Left lung (tissue), 10 donors: ENCODE data around the gene ITGB3BP. TPM values are rescaled to one million over a fixed set of nuclear protein-coding genes. Genes with fewer than 3 reads are reported as not detected.

ENCODE experiments used
- ATAC-seq: fragments of 200-7000 bp; cut with Tn5 transposase; one replicate; pipeline ENCODE4 v1.9.1; 2020; ENCODE audit warnings: moderate library complexity
- DNase-seq, 4 donors: peaks; one replicate each; pipeline ENCODE4 v3.0.0-alpha.2; 2013 to 2020
- H3K27ac ChIP-seq, 2 donors: fragments of 200-600 bp; sonication (generic) in 1 of 2; one replicate each; pipeline versions ENCODE4 v1.5.0 to v1.8.0; 2020 to 2021
- H3K27me3 ChIP-seq, 2 donors: fragments of 200-600 bp; sonication (generic) in 1 of 2; one replicate each; pipeline versions ENCODE4 v1.5.0 to v1.8.0; 2020 to 2021
- H3K36me3 ChIP-seq, 2 donors: fragments of 200-600 bp; sonication (generic) in 1 of 2; one replicate each; pipeline versions ENCODE4 v1.5.0 to v1.8.0; 2020 to 2021
- H3K4me1 ChIP-seq, 2 donors: fragments of 200-600 bp; one replicate each; pipeline ENCODE4 v1.8.0; 2021
- H3K4me3 ChIP-seq, 2 donors: fragments of 200-600 bp; sonication (generic) in 1 of 2; one replicate each; pipeline versions ENCODE4 v1.5.0 to v1.8.0; 2020 to 2021; ENCODE audit warnings: mild to moderate bottlenecking in 1 of 2
- H3K9me3 ChIP-seq, 2 donors: fragments of 200-600 bp; sonication (generic) in 1 of 2; one replicate each; pipeline versions ENCODE4 v1.5.0 to v1.8.0; 2020 to 2021
- intact Hi-C, 2 donors: fragments of 100-400 bp; cut with DNase I; formaldehyde crosslinking; loops; one replicate each; pipeline versions ENCODE4 v1.11.2 to v1.14.2; 2022
- polyA plus RNA-seq, 6 donors: library from polyadenylated mRNA; unstranded; fragments of 120-200 nt; gene quantifications; one replicate each; pipeline ENCODE4 v1.2.1, GENCODE V29; 2013; ENCODE audit not compliant: insufficient read length in 6 of 6
- total RNA-seq, 2 donors: library from RNA; stranded (reverse); fragmentation: NEBNext Ultra II Directional; extraction: Animal tissue kit (Norgen Biotek cat#: 25700); gene quantifications; one replicate each; pipeline ENCODE4 v1.2.1, GENCODE V29; 2021
- TF ChIP-seq, protein P1 (sequence below), 2 donors: fragments of 200-600 bp; sonication (generic) in 1 of 2; IDR thresholded peaks; one replicate each; pipeline versions ENCODE4 v1.5.0 to v1.8.0; 2021; ENCODE audit warnings: antibody characterized with exemption in 2 of 2
- donor health status: DM: no; HTN: yes; CAD: no.
- donor health status: DM: no; HTN: no; CAD: no.

The ITGB3BP gene
- total and polyA plus RNA-seq, 8 donors = 16.6 to 75.8 (median 62.7) TPM

DNA sequence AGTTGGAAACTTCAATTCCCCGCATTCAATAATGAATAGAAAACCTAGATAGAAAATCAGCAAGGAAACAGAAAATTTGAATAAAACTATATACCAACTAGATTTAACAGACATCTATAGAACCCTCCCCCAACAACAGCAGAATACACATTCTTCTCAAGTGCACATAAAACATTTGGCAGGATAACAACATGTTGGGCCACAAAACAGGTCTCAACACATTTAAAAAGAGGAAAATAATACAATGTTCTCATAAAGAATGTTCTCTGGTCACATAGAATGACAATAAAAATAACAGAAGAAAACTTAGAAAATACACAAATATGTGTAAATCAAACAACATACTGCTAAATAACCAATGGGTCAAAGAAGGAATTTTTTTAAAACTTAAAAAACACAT, 24.9 kb downstream of the ITGB3BP start:
- Histone ChIP-seq H3K36me3 (no peaks in the 10 kb centered on the region), H3K4me3 (no peak overlapping the region), H3K4me1 (no peaks in the 10 kb centered on the region), H3K9me3 (no peaks in the 10 kb centered on the region), H3K27me3 (no peaks in the 10 kb centered on the region), H3K27ac (no peak overlapping the region)
- ATAC-seq = no peak
- TF ChIP-seq, protein P1, sequence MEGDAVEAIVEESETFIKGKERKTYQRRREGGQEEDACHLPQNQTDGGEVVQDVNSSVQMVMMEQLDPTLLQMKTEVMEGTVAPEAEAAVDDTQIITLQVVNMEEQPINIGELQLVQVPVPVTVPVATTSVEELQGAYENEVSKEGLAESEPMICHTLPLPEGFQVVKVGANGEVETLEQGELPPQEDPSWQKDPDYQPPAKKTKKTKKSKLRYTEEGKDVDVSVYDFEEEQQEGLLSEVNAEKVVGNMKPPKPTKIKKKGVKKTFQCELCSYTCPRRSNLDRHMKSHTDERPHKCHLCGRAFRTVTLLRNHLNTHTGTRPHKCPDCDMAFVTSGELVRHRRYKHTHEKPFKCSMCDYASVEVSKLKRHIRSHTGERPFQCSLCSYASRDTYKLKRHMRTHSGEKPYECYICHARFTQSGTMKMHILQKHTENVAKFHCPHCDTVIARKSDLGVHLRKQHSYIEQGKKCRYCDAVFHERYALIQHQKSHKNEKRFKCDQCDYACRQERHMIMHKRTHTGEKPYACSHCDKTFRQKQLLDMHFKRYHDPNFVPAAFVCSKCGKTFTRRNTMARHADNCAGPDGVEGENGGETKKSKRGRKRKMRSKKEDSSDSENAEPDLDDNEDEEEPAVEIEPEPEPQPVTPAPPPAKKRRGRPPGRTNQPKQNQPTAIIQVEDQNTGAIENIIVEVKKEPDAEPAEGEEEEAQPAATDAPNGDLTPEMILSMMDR (IDR thresholded peaks at IDR 0.05) = no peak
- DNase-seq = no peak
- intact Hi-C loops = no loop called here

DNA sequence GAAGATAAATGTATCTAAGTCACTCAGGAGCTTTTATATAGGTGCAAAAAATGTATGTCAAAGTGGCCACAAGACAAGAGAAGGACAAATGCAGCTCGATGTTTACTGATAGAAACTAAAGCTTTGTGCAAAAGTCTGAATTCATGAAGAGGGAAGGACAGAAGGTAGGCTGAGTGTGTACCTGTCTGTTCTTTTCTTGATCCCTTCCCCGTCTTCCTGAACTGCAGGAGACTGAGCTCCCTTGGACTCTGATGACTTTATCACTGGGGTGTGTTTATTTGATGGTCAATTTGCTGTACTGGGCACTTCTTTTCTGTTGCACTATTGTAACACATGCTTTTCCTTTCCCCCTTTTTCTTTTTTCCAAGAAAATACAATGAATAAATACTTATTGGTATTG, 25.4 kb downstream of the ITGB3BP start:
- Histone ChIP-seq H3K36me3 (no peaks in the 10 kb centered on the region), H3K27me3 (no peaks in the 10 kb centered on the region), H3K4me3 (no peak overlapping the region), H3K27ac (no peak overlapping the region), H3K4me1 (no peaks in the 10 kb centered on the region), H3K9me3 (no peaks in the 10 kb centered on the region)
- TF ChIP-seq, protein P1 (IDR thresholded peaks at IDR 0.05) = no peak
- intact Hi-C loops = no loop called here
- ATAC-seq (no peak), DNase-seq (no peak)

DNA sequence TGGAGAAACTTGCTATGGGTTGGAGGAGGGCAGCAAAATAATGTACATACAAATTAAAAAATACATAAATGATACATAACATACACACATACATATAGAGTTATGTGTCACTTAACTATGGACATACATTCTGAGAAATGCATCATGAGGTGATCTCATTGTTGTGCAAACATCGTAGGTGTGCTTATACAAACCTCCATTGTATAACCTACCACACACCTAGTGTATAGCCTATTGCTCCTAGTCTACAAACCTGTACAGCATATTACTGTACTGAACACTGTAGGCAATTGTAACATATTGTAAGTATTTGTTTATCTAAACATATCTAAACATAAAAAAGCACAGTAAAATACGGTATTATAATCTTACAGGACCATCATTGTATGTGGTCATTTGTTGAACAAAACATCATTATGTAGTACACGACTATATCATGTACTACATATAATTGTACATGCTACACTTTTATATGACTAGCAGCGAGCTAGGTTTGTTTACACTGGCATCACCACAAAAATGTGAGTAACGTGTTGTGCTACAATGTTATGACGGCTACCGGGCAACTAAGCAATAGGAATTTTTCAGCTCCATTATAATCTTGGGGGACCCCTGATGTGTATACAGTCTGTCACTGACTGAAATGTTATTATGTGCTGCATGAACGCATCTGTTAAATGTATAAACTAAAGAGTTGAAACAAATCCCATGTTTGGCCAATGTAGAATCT, 35.5 kb downstream of the ITGB3BP start:
- H3K36me3 ChIP-seq = no peaks in the 10 kb centered on the region
- ATAC-seq (peak; percentile 77), DNase-seq (peak in 2 of 4 donors; percentile 87 to 91)
- TF ChIP-seq, protein P1 (IDR thresholded peaks at IDR 0.05) = no peak
- no peaks in the 10 kb centered on the region for H3K4me1 ChIP-seq
- H3K4me3 ChIP-seq = no peak overlapping the region
- no peaks in the 10 kb centered on the region for H3K9me3 ChIP-seq
- H3K27me3 ChIP-seq = no peaks in the 10 kb centered on the region
- intact Hi-C loops = no loop called here
- H3K27ac ChIP-seq = no peak overlapping the region

DNA sequence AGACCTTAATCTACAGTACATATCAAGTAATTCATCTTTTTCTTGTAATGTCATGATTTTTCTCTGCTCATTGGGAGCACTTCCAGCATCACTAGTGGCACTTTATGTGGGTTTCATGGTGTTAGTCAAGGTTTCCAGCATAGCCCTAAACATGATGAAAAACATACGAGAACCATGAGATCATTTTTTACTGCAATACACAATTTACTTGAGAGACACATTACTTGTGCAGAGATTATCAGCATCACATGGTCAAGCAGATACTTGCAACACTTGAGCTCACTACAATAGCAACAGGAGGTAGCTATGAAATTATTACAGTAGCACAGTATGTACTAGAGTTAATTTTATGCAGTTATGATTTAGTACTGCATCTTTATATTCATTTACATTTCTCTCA, 36.4 kb downstream of the ITGB3BP start:
- Histone ChIP-seq H3K9me3 (no peaks in the 10 kb centered on the region), H3K36me3 (no peaks in the 10 kb centered on the region), H3K4me3 (no peak overlapping the region), H3K27me3 (no peaks in the 10 kb centered on the region), H3K27ac (no peak overlapping the region), H3K4me1 (no peaks in the 10 kb centered on the region)
- peak; percentile 29 for ATAC-seq
- peak in 2 of 4 donors; percentile 73 to 77 for DNase-seq
- TF ChIP-seq, protein P1 (IDR thresholded peaks at IDR 0.05) = no peak
- intact Hi-C loops = no loop called here

DNA sequence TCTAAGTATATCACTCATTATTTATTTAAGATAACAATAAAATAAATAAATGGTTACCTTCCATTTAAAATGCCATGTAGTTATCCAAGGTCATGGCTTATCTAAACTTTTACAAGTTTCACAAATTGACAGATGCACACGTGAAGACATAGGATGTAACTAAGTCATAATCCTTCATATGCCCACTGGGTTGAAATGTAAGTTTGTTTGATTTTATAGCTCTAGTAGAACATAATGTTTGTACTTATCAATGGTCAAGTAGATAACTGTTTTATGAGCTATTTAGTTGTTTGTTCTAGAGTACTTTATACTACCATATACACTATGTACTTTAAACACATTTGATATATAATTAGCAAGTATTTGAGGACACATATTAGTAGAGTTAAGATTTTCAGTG, 43.0 kb downstream of the ITGB3BP start:
- DNase-seq (no peak), ATAC-seq (no peak)
- intact Hi-C loops = no loop called here
- H3K27ac ChIP-seq = no peak overlapping the region
- H3K27me3 ChIP-seq = no peaks in the 10 kb centered on the region
- no peaks in the 10 kb centered on the region for H3K4me1 ChIP-seq
- H3K4me3 ChIP-seq = no peak overlapping the region
- TF ChIP-seq, protein P1 (IDR thresholded peaks at IDR 0.05) = no peak
- no peaks in the 10 kb centered on the region for H3K9me3 ChIP-seq
- H3K36me3 ChIP-seq = no peaks in the 10 kb centered on the region
